Mucosa of descending colon (tissue), 3 donors: ENCODE measurements around the gene TAF6L. TPM values are rescaled to one million over a fixed set of nuclear protein-coding genes. Genes with fewer than 3 reads are reported as not detected.

Experiments
- ATAC-seq: fragments of 200-7000 bp; cut with Tn5 transposase; one replicate; pipeline ENCODE4 v1.9.1; 2020; ENCODE audit warnings: mild to moderate bottlenecking, moderate library complexity
- DNase-seq, 3 donors: peaks; one replicate each; pipeline ENCODE4 v3.0.0-alpha.2; 2020
- H3K36me3 ChIP-seq: fragments of 200-600 bp; one replicate; pipeline ENCODE4 v1.8.0; 2021; ENCODE audit warnings: low read depth, mild to moderate bottlenecking
- H3K4me1 ChIP-seq: fragments of 200-600 bp; one replicate; pipeline ENCODE4 v1.8.0; 2021; ENCODE audit warnings: low read depth, mild to moderate bottlenecking
- H3K4me3 ChIP-seq: fragments of 200-600 bp; one replicate; pipeline ENCODE4 v1.8.0; 2021; ENCODE audit warnings: mild to moderate bottlenecking
- H3K9me3 ChIP-seq: fragments of 200-600 bp; one replicate; pipeline ENCODE4 v1.8.0; 2021; ENCODE audit warnings: mild to moderate bottlenecking
- CTCF ChIP-seq: fragments of 200-600 bp; IDR thresholded peaks from one replicate; pipeline ENCODE4 v1.8.0; 2022; ENCODE audit warnings: antibody characterized with exemption, mild to moderate bottlenecking
- intact Hi-C, 2 donors: fragments of 100-400 bp; cut with DNase I in 1 of 2; cut with micrococcal nuclease in 1 of 2; formaldehyde crosslinking; loops; one replicate each; pipeline versions ENCODE4 v1.11.0 to v1.11.1; 2022; cut with DNase I, micrococcal nuclease
- microRNA-seq: library from miRNA; unstranded; fragments of <30 nt; microRNA quantifications from one replicate; pipeline ENCODE4, GENCODE V29; 2019
- total RNA-seq, 3 donors: library from RNA; stranded (reverse); fragmentation: NEBNext Ultra II Directional in 2 of 3; extraction: Animal tissue kit (Norgen Biotek cat#: 25700) in 2 of 3; gene quantifications; one replicate each; pipeline versions ENCODE4 v1.2.1 to v1.2.4, GENCODE V29; 2021 to 2023
- donor health status: DM: no; HTN: no; CAD: no; lungs with moderate emphysema.
- donor health status: DM: no; HTN: no; CAD: no.
- donor health status: DM: no; HTN: yes; CAD: no.

TAF6L gene
- total RNA-seq, 3 donors from 2014 or later, result 17.0 to 23.5 (median 17.1) TPM

- H3K9me3 ChIP-seq, result no peaks in the 10 kb centered on the region
- H3K36me3 ChIP-seq, result no peaks in the 10 kb centered on the region
- DNase-seq (peak; percentile 99 to 100 (median 100)), ATAC-seq (peak; percentile 98)
- TF ChIP-seq CTCF, result no peak
- H3K4me3 ChIP-seq, result peak within 1 kb of the TSS; percentile 71
- H3K4me1 ChIP-seq, result peaks cover 27% of the 10 kb centered on the region
- intact Hi-C loops, result no loop called here
These were observed 60.5 kb downstream of the TAF6L start, which contains the start of gene STX5 for GRCh38 chr11:62831520-62832335. Gene STX5 (minus strand): TSS chr11:62832051. CDS start chr11:62831243, 808 bp downstream.

GRCh38 chr11:62832336-62833234 lies 61.4 kb downstream of the TAF6L start, which contains the start of gene TEX54:
Gene TEX54 (minus strand): TSS chr11:62832841.
- H3K36me3 ChIP-seq, result no peaks in the 10 kb centered on the region
- no peak for TF ChIP-seq CTCF
- DNase-seq (peak; percentile 41 to 68 (median 43)), ATAC-seq (peak; percentile 22)
- no peaks in the 10 kb centered on the region for H3K9me3 ChIP-seq
- H3K4me3 ChIP-seq, result peak within 1 kb of the TSS; percentile 71
- peaks cover 27% of the 10 kb centered on the region for H3K4me1 ChIP-seq
- intact Hi-C loops, result no loop called here

- ATAC-seq, result no peak
- H3K9me3 ChIP-seq, result no peaks in the 10 kb centered on the region
- no peak overlapping the region for H3K4me3 ChIP-seq
- no peak for TF ChIP-seq CTCF
- intact Hi-C loops, result no loop called here
- H3K4me1 ChIP-seq, result peaks cover 24% of the 10 kb centered on the region
- H3K36me3 ChIP-seq, result no peaks in the 10 kb centered on the region
- no peak for DNase-seq
These were observed 64.1 kb downstream of the TAF6L start for GRCh38 chr11:62835336-62835735.

Small RNA genes lying within 50 kb of the gene (microRNA-seq; reads per million reads assigned to microRNA genes)
- gene MIR6514 (0.70 reads per million), gene MIR6748 (not detected)

Other genes starting within 250 kb of the TAF6L start
- 1,000 to 10,000 TPM in 1 of 3 donors, 100 to 1,000 TPM in 2; 473 to 1,283 (median 535) TPM for gene AHNAK, start 224.6 kb upstream of the TAF6L start, total RNA-seq
- 1,000 to 10,000 TPM; 1,059 to 1,365 (median 1,164) TPM for gene EEF1G, start 197.5 kb upstream of the TAF6L start, total RNA-seq
- gene TUT1, start 179.9 kb upstream of the TAF6L start, total RNA-seq, result 10 to 100 TPM; 11.9 to 19.8 (median 13.3) TPM
- gene MTA2, start 169.5 kb upstream of the TAF6L start, total RNA-seq, result 10 to 100 TPM; 70.7 to 92.1 (median 89.6) TPM
- 10 to 100 TPM; 54.6 to 57.7 (median 57.7) TPM for gene EML3, start 158.6 kb upstream of the TAF6L start, total RNA-seq
- gene ROM1, start 158.1 kb upstream of the TAF6L start, total RNA-seq, result 10 to 100 TPM in 1 of 3 donors, 1 to 10 TPM in 2; 2.7 to 11.9 (median 3.8) TPM
- gene B3GAT3, start 149.4 kb upstream of the TAF6L start, total RNA-seq, result 10 to 100 TPM; 27.3 to 34.2 (median 29.1) TPM
- 100 to 1,000 TPM; 202 to 232 (median 223) TPM for gene GANAB, start 124.8 kb upstream of the TAF6L start, total RNA-seq
- 10 to 100 TPM; 15.4 to 17.6 (median 16.7) TPM for gene INTS5, start 118.1 kb upstream of the TAF6L start, total RNA-seq
- gene C11orf98, start 106.2 kb upstream of the TAF6L start, total RNA-seq, result 10 to 100 TPM; 39.7 to 54.2 (median 53.1) TPM
- gene CSKMT, start 106.1 kb upstream of the TAF6L start, total RNA-seq, result 10 to 100 TPM; 11.6 to 18.6 (median 13.3) TPM
- gene UQCC3, start 99.7 kb upstream of the TAF6L start, total RNA-seq, result 10 to 100 TPM in 2 of 3 donors, 1 to 10 TPM in 1; 9.0 to 12.1 (median 10.8) TPM
- gene LBHD1, start 99.1 kb upstream of the TAF6L start, total RNA-seq, result 10 to 100 TPM in 2 of 3 donors, 1 to 10 TPM in 1; 7.4 to 10.6 (median 10.6) TPM
- 100 to 1,000 TPM in 1 of 3 donors, 10 to 100 TPM in 2; 79.2 to 138 (median 87.3) TPM for gene UBXN1, start 92.3 kb upstream of the TAF6L start, total RNA-seq
- gene LRRN4CL, start 81.9 kb upstream of the TAF6L start, total RNA-seq, result 10 to 100 TPM in 1 of 3 donors, 1 to 10 TPM in 2; 1.2 to 11.5 (median 5.6) TPM
- gene BSCL2, start 64.0 kb upstream of the TAF6L start, total RNA-seq, result 10 to 100 TPM; 59.0 to 63.4 (median 61.0) TPM
- gene GNG3, start 63.7 kb upstream of the TAF6L start, total RNA-seq, result 1 to 10 TPM in 1 of 3 donors, under 1 TPM in 2; 0.35 to 5.2 (median 0.92) TPM
- gene HNRNPUL2, start 43.9 kb upstream of the TAF6L start, total RNA-seq, result 10 to 100 TPM; 53.0 to 70.3 (median 58.6) TPM
- 10 to 100 TPM; 27.7 to 31.8 (median 29.3) TPM for gene TTC9C, start 42.9 kb upstream of the TAF6L start, total RNA-seq
- 10 to 100 TPM; 10.9 to 15.6 (median 13.0) TPM for gene ZBTB3, start 17.2 kb upstream of the TAF6L start, total RNA-seq
- 10 to 100 TPM; 39.4 to 49.6 (median 41.5) TPM for gene POLR2G, start 9.8 kb upstream of the TAF6L start, total RNA-seq
- gene TMEM179B, start 16.0 kb downstream of the TAF6L start, total RNA-seq, result 10 to 100 TPM; 39.8 to 62.2 (median 54.0) TPM
- 10 to 100 TPM; 12.8 to 16.6 (median 14.8) TPM for gene TMEM223, start 20.6 kb downstream of the TAF6L start, total RNA-seq
- gene NXF1, start 34.0 kb downstream of the TAF6L start, total RNA-seq, result 100 to 1,000 TPM in 1 of 3 donors, 10 to 100 TPM in 2; 46.7 to 103 (median 55.0) TPM
- gene STX5, start 60.7 kb downstream of the TAF6L start, total RNA-seq, result 10 to 100 TPM; 38.7 to 44.3 (median 41.7) TPM
- not detected for gene TEX54, start 61.4 kb downstream of the TAF6L start, total RNA-seq
- 10 to 100 TPM; 35.0 to 42.4 (median 38.8) TPM for gene WDR74, start 68.2 kb downstream of the TAF6L start, total RNA-seq
- gene SLC3A2, start 109.5 kb downstream of the TAF6L start, total RNA-seq, result 100 to 1,000 TPM; 116 to 127 (median 124) TPM
- 1 to 10 TPM in 1 of 3 donors, under 1 TPM in 2; 0.89 to 1.4 (median 0.96) TPM for gene CHRM1, start 150.0 kb downstream of the TAF6L start, total RNA-seq
- not detected for gene SLC22A6, start 213.6 kb downstream of the TAF6L start, total RNA-seq
- gene SLC22A8, start 244.4 kb downstream of the TAF6L start, total RNA-seq, result not detected